ENCODE measurements around the gene MUCL1. TPM values are rescaled to one million over a fixed set of nuclear protein-coding genes. Genes with fewer than 3 reads are reported as not detected.

The MUCL1 gene
- total RNA-seq, 1 donor from 2014 or later = not detected

DNA sequence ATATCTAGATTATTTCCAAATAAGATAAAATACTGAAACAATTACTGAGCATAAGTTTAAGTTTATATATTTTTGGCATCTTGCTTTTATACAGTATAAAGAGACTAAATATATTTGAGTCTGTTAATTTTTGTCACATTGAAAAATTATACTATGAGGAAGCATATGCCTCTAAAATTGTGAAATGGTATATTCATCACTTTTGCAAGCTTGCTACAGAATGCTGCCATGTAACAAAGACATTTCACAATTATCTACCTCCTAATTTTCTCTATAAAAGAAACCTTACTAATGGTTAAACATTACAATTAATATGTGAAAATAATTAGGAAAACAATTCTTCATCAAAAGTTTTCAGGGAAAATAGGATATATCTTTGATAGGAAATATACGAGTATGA is 22.7 kb upstream of the MUCL1 start:
- Histone ChIP-seq H3K4me3 (no peak overlapping the region), H3K36me3 (no peaks in the 10 kb centered on the region), H3K27me3 (no peaks in the 10 kb centered on the region), H3K4me1 (no peaks in the 10 kb centered on the region), H3K27ac (no peak overlapping the region), H3K9me3 (no peaks in the 10 kb centered on the region)
- no peak for DNase-seq (ENCODE audit: low spot score in 2 of 2)
- TF ChIP-seq, protein P1, sequence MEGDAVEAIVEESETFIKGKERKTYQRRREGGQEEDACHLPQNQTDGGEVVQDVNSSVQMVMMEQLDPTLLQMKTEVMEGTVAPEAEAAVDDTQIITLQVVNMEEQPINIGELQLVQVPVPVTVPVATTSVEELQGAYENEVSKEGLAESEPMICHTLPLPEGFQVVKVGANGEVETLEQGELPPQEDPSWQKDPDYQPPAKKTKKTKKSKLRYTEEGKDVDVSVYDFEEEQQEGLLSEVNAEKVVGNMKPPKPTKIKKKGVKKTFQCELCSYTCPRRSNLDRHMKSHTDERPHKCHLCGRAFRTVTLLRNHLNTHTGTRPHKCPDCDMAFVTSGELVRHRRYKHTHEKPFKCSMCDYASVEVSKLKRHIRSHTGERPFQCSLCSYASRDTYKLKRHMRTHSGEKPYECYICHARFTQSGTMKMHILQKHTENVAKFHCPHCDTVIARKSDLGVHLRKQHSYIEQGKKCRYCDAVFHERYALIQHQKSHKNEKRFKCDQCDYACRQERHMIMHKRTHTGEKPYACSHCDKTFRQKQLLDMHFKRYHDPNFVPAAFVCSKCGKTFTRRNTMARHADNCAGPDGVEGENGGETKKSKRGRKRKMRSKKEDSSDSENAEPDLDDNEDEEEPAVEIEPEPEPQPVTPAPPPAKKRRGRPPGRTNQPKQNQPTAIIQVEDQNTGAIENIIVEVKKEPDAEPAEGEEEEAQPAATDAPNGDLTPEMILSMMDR (IDR thresholded peaks at IDR 0.05) = no peak
- intact Hi-C loops (cut with DNase I) = no loop called here

DNA sequence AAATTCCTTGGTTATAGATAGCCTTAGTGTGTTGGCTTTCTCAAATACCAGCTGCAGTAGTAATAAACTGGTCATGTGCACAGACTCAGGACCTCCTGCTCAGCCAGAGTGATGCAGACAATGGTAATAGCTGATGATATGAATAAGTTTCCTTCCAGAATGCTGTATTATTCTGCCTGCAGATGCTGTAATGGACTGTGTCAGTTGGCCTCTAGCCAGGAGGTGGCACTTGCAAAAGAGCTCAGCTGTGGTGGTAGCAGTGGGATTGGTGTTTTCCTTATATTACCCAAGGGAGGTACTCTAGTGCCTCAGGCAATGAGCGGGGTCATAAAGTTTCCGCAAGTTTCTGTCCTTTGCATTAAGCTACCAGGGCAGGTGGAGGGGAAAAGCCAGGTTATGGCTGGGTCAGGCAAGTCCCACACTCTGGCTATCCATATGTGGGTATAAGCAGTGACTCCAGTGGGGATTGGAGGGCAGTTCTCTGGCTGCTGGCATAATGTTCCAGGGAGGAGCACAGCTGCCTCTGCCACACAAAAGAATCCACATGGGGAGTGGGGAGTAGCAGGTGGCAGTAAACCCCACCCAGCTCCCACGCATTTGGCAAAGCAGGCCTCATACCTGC is 14.0 kb upstream of the MUCL1 start:
- H3K36me3 ChIP-seq = no peaks in the 10 kb centered on the region
- no peak for DNase-seq (ENCODE audit: low spot score in 2 of 2)
- no peaks in the 10 kb centered on the region for H3K27me3 ChIP-seq
- intact Hi-C loops (cut with DNase I) = no loop called here
- H3K27ac ChIP-seq = no peak overlapping the region
- no peaks in the 10 kb centered on the region for H3K4me1 ChIP-seq
- H3K9me3 ChIP-seq = peaks cover 0 to 8% of the 10 kb centered on the region in 2 donors
- no peak overlapping the region for H3K4me3 ChIP-seq
- TF ChIP-seq, protein P1 (IDR thresholded peaks at IDR 0.05) = no peak

DNA sequence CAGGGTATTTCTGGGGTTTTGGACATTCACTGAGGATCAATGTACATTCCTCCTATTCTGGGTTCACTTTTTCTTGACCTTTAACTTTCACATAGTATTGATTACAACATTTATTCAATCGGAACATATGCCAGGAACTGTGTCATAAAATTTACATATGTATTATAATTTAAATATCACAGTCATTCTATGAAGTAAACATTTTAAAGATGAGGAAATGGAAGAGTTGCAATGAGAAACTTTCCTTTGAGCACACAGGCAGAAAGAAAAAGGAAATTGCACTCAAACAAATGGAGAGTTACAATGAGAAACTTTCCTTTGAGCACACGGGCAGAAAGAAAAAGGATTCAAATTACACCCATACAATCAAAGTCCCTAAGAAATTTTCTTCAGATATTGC is 3.1 kb downstream of the MUCL1 start:
- intact Hi-C loops (cut with DNase I) = no loop called here
- DNase-seq (ENCODE audit: low spot score in 2 of 2) = no peak
- Histone ChIP-seq H3K27me3 (no peaks in the 10 kb centered on the region), H3K36me3 (no peaks in the 10 kb centered on the region), H3K9me3 (no peaks in the 10 kb centered on the region), H3K4me3 (no peak overlapping the region), H3K27ac (no peak overlapping the region), H3K4me1 (no peaks in the 10 kb centered on the region)
- TF ChIP-seq, protein P1 (IDR thresholded peaks at IDR 0.05) = no peak

DNA sequence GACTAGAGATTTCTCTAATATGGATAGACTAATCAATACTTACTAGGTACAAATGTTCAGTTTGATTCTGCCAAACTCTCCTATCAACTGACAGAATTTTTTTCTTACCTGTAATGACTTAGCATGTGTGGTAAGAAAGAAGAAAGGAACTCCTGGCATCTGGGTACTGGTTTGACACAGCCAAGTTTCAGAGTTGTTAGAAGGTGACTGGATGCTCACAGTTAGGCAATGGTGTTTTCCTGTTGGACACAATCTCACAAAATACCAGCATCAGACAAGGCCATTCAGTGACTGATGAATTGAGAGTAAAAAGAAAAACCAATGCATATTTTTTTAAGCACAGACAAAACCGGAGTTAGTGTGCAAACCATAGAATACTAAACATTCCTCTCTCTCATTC is 4.2 kb downstream of the MUCL1 start:
- no peak for DNase-seq (ENCODE audit: low spot score in 2 of 2)
- Histone ChIP-seq H3K4me3 (no peak overlapping the region), H3K36me3 (no peaks in the 10 kb centered on the region), H3K27me3 (no peaks in the 10 kb centered on the region), H3K27ac (no peak overlapping the region), H3K4me1 (no peaks in the 10 kb centered on the region), H3K9me3 (no peaks in the 10 kb centered on the region)
- intact Hi-C loops (cut with DNase I) = no loop called here
- TF ChIP-seq, protein P1 (IDR thresholded peaks at IDR 0.05) = no peak

DNA sequence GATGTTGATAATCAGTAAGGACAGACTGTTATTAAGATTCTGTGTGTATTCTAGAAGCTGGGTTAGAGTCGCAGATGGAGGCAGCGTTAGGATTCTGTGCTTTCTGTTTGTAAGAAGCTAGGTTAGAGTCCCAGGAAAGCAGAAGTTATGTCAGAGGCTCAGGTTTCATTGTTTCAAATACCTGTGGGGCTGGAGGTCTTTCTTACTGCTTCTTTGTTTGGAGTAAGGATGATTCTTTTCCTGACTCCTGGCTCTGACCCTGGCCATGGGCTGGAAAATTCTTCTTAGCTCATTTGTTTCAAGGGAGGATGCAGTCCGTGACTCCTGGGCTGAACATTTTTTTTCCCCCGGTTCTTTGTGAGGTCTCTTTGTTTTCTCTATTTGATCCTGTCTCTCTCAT is 5.2 kb downstream of the MUCL1 start:
- Histone ChIP-seq H3K36me3 (no peaks in the 10 kb centered on the region), H3K27me3 (no peaks in the 10 kb centered on the region), H3K4me1 (no peaks in the 10 kb centered on the region), H3K4me3 (no peak overlapping the region), H3K9me3 (no peaks in the 10 kb centered on the region), H3K27ac (no peak overlapping the region)
- intact Hi-C loops (cut with DNase I) = no loop called here
- TF ChIP-seq, protein P1 (IDR thresholded peaks at IDR 0.05) = no peak
- DNase-seq (ENCODE audit: low spot score in 2 of 2) = no peak

DNA sequence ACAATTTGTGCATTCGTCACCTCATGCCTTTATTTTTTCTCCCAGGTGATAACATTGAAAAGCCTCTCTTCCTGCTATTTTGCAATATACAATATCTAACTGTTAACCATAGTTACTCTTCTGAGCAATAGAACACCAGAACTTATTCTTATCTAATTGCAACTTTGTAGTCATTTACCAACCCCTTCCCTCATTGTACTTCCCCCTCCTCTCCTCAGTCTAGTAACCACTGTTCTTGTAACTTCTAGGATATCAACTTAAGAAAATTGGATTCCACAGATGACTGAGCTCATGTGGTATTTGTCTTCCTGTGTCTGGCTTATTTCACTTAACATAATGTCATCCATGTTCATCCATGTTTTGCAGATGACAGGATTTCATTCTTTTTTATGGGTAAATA is 7.6 kb downstream of the MUCL1 start:
- Histone ChIP-seq H3K9me3 (no peaks in the 10 kb centered on the region), H3K36me3 (no peaks in the 10 kb centered on the region), H3K4me1 (no peaks in the 10 kb centered on the region), H3K27ac (no peak overlapping the region), H3K4me3 (no peak overlapping the region), H3K27me3 (no peaks in the 10 kb centered on the region)
- intact Hi-C loops (cut with DNase I) = no loop called here
- TF ChIP-seq, protein P1 (IDR thresholded peaks at IDR 0.05) = no peak
- DNase-seq (ENCODE audit: low spot score in 2 of 2) = no peak
